ENCODE data around the gene PADI2. TPM values are rescaled to one million over a fixed set of nuclear protein-coding genes. Genes with fewer than 3 reads are reported as not detected.

PADI2 gene
- total RNA-seq, 1 experiment from 2014 or later, result 1.3 TPM

DNA sequence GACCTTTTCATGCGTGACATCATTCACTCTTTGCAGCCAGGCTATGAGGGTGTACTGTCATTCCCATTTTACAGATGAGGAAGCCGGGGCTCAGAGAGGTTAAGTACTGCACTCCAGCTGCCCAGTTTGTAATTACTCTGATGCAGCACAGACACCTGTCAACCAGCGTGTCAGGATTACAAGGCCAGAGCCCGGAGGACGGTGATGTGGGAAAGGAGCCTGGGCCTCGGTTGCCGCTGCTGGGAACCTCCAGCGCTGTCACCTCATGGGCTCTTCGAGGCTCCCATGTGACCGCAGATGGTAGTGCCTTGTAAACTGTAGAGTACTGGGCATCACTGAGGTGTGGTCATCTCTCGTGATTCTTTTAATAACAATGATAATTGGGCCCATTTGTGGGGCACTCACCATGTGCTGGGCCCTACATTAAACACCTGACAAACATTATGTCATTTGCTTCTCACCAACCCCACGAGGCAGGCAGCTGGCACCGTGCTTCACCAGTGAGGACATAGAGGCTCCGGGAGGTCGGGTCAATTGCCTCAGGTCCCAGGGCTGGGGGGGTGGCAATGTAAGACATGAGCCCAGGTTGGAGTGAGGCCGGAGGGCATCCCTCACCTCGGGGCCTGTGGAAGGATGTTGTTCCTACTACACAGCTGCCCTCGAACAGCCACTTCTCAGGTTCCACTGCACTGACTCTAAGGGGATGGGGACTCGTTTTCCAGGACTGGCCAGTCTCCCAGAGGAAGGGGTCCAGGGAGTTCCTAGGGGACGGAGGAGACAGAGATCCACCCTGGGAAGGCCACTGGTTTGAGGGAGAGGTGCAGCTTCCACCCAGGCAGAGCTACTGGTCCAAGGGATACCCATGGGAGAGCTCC, 42.9 kb upstream of the PADI2 start:
- Mint-ChIP-seq H3K9me3 (ENCODE audit: low read depth, unreplicated experiment) (peaks cover 7% of the 10 kb centered on the region), H3K36me3 (ENCODE audit: insufficient read depth, unreplicated experiment) (no peaks in the 10 kb centered on the region), H3K27ac (ENCODE audit: unreplicated experiment) (no peak overlapping the region), H3K4me3 (ENCODE audit: low read depth, unreplicated experiment) (no peak overlapping the region), H3K27me3 (ENCODE audit: unreplicated experiment) (no peaks in the 10 kb centered on the region), H3K4me1 (ENCODE audit: low read depth, unreplicated experiment) (peaks cover 3% of the 10 kb centered on the region)
- TF ChIP-seq, protein P1, sequence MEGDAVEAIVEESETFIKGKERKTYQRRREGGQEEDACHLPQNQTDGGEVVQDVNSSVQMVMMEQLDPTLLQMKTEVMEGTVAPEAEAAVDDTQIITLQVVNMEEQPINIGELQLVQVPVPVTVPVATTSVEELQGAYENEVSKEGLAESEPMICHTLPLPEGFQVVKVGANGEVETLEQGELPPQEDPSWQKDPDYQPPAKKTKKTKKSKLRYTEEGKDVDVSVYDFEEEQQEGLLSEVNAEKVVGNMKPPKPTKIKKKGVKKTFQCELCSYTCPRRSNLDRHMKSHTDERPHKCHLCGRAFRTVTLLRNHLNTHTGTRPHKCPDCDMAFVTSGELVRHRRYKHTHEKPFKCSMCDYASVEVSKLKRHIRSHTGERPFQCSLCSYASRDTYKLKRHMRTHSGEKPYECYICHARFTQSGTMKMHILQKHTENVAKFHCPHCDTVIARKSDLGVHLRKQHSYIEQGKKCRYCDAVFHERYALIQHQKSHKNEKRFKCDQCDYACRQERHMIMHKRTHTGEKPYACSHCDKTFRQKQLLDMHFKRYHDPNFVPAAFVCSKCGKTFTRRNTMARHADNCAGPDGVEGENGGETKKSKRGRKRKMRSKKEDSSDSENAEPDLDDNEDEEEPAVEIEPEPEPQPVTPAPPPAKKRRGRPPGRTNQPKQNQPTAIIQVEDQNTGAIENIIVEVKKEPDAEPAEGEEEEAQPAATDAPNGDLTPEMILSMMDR (IDR thresholded peaks at IDR 0.05; ENCODE audit: unreplicated experiment), result no peak
- CTCF ChIA-PET, result no interaction called here
- no peak for DNase-seq
- no TSS peak for BruUV-seq (replicated peaks)
- intact Hi-C loops (cut with micrococcal nuclease; ENCODE audit: unreplicated experiment), result no loop called here

DNA sequence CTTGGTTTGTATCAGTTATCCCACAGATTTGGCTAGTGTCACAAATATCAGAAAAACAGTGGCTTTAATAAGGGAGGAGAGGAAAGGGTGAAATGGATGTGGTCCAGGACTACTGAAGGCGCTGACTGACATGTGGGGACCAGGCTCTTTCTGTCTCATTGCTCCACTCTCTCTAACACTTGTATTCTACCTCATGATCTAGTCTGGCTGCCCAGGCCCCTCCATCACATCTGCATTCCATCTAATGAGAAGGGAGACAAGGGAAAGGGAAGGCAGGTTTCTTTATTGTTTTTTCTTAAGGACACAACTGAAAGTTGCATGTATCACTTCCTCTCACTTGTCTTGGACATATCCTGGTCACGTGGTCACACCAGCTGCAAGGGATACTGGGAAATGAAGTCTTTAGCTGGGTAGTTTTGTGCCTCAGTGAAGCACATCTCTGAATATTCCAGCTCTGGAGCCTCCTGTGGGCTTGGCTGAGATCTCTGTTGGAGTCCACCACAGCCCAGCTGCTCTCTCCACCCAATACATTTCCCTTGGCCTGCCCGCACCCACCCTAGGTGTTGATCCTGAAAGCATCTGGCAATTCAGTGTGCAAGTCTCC, 42.0 kb upstream of the PADI2 start:
- no peak overlapping the region for H3K27ac Mint-ChIP-seq (ENCODE audit: unreplicated experiment)
- intact Hi-C loops (cut with micrococcal nuclease; ENCODE audit: unreplicated experiment), result no loop called here
- TF ChIP-seq, protein P1 (IDR thresholded peaks at IDR 0.05; ENCODE audit: unreplicated experiment), result no peak
- DNase-seq, result no peak
- H3K9me3 Mint-ChIP-seq (ENCODE audit: low read depth, unreplicated experiment), result peaks cover 12% of the 10 kb centered on the region
- no TSS peak for BruUV-seq (replicated peaks)
- H3K36me3 Mint-ChIP-seq (ENCODE audit: insufficient read depth, unreplicated experiment), result no peaks in the 10 kb centered on the region
- H3K4me3 Mint-ChIP-seq (ENCODE audit: low read depth, unreplicated experiment), result no peak overlapping the region
- CTCF ChIA-PET, result no interaction called here
- H3K4me1 Mint-ChIP-seq (ENCODE audit: low read depth, unreplicated experiment), result no peaks in the 10 kb centered on the region
- H3K27me3 Mint-ChIP-seq (ENCODE audit: unreplicated experiment), result no peaks in the 10 kb centered on the region

DNA sequence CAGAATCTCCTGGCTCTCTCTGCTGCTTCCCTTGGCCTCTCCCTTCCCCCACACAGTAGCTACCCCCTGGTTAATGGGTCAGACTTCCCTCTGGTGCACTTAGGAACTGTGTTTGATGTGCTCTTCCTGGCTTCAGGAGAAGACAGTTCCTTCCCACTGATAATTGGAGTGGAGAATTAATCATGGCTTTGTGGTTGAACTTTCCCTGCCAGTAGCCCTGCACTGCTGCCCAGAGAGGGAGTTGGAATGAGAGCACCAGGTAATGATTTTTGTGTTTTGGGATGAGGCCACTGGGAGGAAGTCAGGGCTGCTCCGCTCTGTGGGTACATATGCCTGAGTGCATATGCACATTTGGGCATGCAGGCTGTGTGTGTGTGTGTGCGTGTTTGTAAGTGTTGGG, 39.7 kb upstream of the PADI2 start:
- CTCF ChIA-PET, result interaction anchor here (0.6 kb wide), 2 partner anchors 9 to 76 kb away, joined by 3 to 4 read pairs; no protein-coding TSS in a partner anchor
- DNase-seq, result no peak
- intact Hi-C loops (cut with micrococcal nuclease; ENCODE audit: unreplicated experiment), result no loop called here
- Mint-ChIP-seq H3K36me3 (ENCODE audit: insufficient read depth, unreplicated experiment) (no peaks in the 10 kb centered on the region), H3K9me3 (ENCODE audit: low read depth, unreplicated experiment) (peaks cover 22% of the 10 kb centered on the region), H3K27me3 (ENCODE audit: unreplicated experiment) (no peaks in the 10 kb centered on the region), H3K27ac (ENCODE audit: unreplicated experiment) (no peak overlapping the region), H3K4me3 (ENCODE audit: low read depth, unreplicated experiment) (no peak overlapping the region), H3K4me1 (ENCODE audit: low read depth, unreplicated experiment) (no peaks in the 10 kb centered on the region)
- TF ChIP-seq, protein P1 (IDR thresholded peaks at IDR 0.05; ENCODE audit: unreplicated experiment), result no peak
- no TSS peak for BruUV-seq (replicated peaks)

DNA sequence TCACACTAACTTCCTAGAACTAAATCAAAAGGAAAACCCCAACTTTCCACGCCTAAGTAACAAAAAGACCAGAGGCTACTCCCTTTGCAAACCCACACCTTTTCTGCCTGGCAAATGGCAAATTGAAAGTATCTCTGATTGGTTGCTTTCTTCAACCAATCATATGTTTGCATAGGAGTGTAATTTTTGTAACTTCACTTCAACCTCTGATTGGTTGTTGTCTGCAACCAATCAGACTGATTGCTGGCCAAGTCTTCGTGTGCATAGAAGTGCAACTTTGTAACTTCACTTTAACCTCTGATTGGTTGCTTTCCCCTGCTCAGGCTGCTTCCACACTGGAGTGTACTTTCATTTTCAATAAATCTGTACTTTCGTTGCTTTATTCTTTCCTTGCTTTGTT, 36.9 kb upstream of the PADI2 start:
- no TSS peak for BruUV-seq (replicated peaks)
- intact Hi-C loops (cut with micrococcal nuclease; ENCODE audit: unreplicated experiment), result no loop called here
- CTCF ChIA-PET, result no interaction called here
- no peak for DNase-seq
- Mint-ChIP-seq H3K27ac (ENCODE audit: unreplicated experiment) (no peak overlapping the region), H3K4me1 (ENCODE audit: low read depth, unreplicated experiment) (no peaks in the 10 kb centered on the region), H3K36me3 (ENCODE audit: insufficient read depth, unreplicated experiment) (peaks cover 2% of the 10 kb centered on the region), H3K27me3 (ENCODE audit: unreplicated experiment) (no peaks in the 10 kb centered on the region), H3K4me3 (ENCODE audit: low read depth, unreplicated experiment) (no peak overlapping the region), H3K9me3 (ENCODE audit: low read depth, unreplicated experiment) (peaks cover 30% of the 10 kb centered on the region)
- TF ChIP-seq, protein P1 (IDR thresholded peaks at IDR 0.05; ENCODE audit: unreplicated experiment), result no peak

All from Calu3 (cell line).